H1 (cell line): Measurements from ENCODE around the gene CIITA. TPM values are rescaled to one million over a fixed set of nuclear protein-coding genes. Genes with fewer than 3 reads are reported as not detected.

ENCODE experiments used
- CTCF ChIA-PET: fragments of 300-600 bp; sonication (Branson Sonifier 250); formaldehyde crosslinking; loops from one replicate; lab custom pipeline; 2021; ENCODE audit not compliant: partially characterized antibody; lab: Charles Lee
- POLR2A ChIA-PET: fragments of 300-600 bp; sonication (Branson Sonifier 250); formaldehyde crosslinking; loops from one replicate; lab custom pipeline; 2021; ENCODE audit warnings: inconsistent platforms; ENCODE audit not compliant: partially characterized antibody; lab: Charles Lee
- DNase-seq, 2 experiments: peaks; one replicate each; pipeline versions ENCODE4 v3.0.0 to v3.0.0-alpha.2; 2010 to 2022; ENCODE audit warnings: low spot score in 2 of 2, low read depth in 1 of 2, mixed read lengths in 1 of 2
- FAIRE-seq: peaks from 2 replicates; lab custom pipeline; 2011; peaks lifted over from hg19 to GRCh38; lab: Jason Lieb, UNC
- H2AFZ ChIP-seq: 2 replicates; pipeline ENCODE4 v1.8.1; 2012; ENCODE audit warnings: low read length, inconsistent platforms
- H2AK5ac ChIP-seq: 2 replicates; pipeline ENCODE4 v1.6.1; 2013; ENCODE audit warnings: low read depth, low read length
- H2BK120ac ChIP-seq: replicated peaks from 2 replicates; pipeline ENCODE3; 2013; ENCODE audit warnings: low read depth, low read length, inconsistent platforms
- H2BK12ac ChIP-seq: 2 replicates; pipeline ENCODE4 v1.6.1; 2013; ENCODE audit warnings: low read depth, low read length
- H2BK15ac ChIP-seq: 2 replicates; pipeline ENCODE4 v1.6.1; 2013; ENCODE audit warnings: low read length
- H2BK20ac ChIP-seq: 2 replicates; pipeline ENCODE4 v1.6.1; 2013; ENCODE audit warnings: low read length
- H2BK5ac ChIP-seq: 2 replicates; pipeline ENCODE4 v1.6.1; 2013; ENCODE audit warnings: low read depth, low read length
- H3K14ac ChIP-seq: 2 replicates; pipeline ENCODE4 v1.6.1; 2013; ENCODE audit warnings: inconsistent platforms; ENCODE audit not compliant: insufficient read length
- H3K18ac ChIP-seq: 2 replicates; pipeline ENCODE4 v1.6.1; 2013; ENCODE audit warnings: low read length; ENCODE audit errors: extremely low read depth
- H3K23ac ChIP-seq: 2 replicates; pipeline ENCODE4 v1.6.1; 2013; ENCODE audit warnings: inconsistent platforms; ENCODE audit not compliant: insufficient read length
- H3K23me2 ChIP-seq: 2 replicates; pipeline ENCODE4 v1.6.1; 2013; ENCODE audit warnings: low read depth, low read length
- H3K27ac ChIP-seq: 2 replicates; pipeline ENCODE4 v1.6.1; 2011; ENCODE audit warnings: low read depth, low read length, inconsistent platforms
- H3K27me3 ChIP-seq, 4 experiments: replicated peaks in 1 of 4; 1 replicate in 1 of 4; 2 replicates in 3 of 4; pipeline versions ENCODE4 v1.6.1 to v1.8.1; 2011 to 2013; ENCODE audit warnings: low read length in 3 of 4, mild to moderate bottlenecking in 3 of 4, inconsistent platforms in 2 of 4, mixed read lengths in 2 of 4, moderate library complexity in 1 of 4; ENCODE audit not compliant: control insufficient read depth in 3 of 4, insufficient read depth in 3 of 4; ENCODE audit errors: extremely low read depth in 1 of 4
- H3K36me3 ChIP-seq, 4 experiments: 2 replicates each; pipeline versions ENCODE4 v1.6.1 to v1.8.1; 2011 to 2013; ENCODE audit warnings: mild to moderate bottlenecking in 4 of 4, low read length in 3 of 4, moderate library complexity in 2 of 4, control low read depth in 1 of 4, inconsistent platforms in 1 of 4; ENCODE audit not compliant: insufficient read depth in 4 of 4, control insufficient read depth in 2 of 4
- H3K4ac ChIP-seq: replicated peaks from 2 replicates; pipeline ENCODE3; 2013; ENCODE audit warnings: low read length, low read depth, mixed read lengths, inconsistent platforms; ENCODE audit not compliant: insufficient read length
- H3K4me1 ChIP-seq, 4 experiments: replicated peaks in 1 of 4; 1 replicate in 1 of 4; 2 replicates in 3 of 4; pipeline versions ENCODE4 v1.6.1 to v1.8.1; 2011 to 2013; ENCODE audit warnings: low read length in 3 of 4, inconsistent platforms in 2 of 4, mixed read lengths in 1 of 4; ENCODE audit not compliant: insufficient read depth in 4 of 4, control insufficient read depth in 3 of 4
- H3K4me2 ChIP-seq, 2 experiments: 2 replicates each; pipeline versions ENCODE4 v1.6.1 to v1.8.1; 2011 to 2013; ENCODE audit warnings: low read depth in 2 of 2, low read length in 2 of 2, control low read depth in 1 of 2, inconsistent platforms in 1 of 2, mild to moderate bottlenecking in 1 of 2; ENCODE audit not compliant: insufficient read depth in 1 of 2
- H3K4me3 ChIP-seq, 4 experiments: fragments of 200-600, 300-600 bp in 1 of 4; sonication (generic), shearing (Covaris generic), sonication (Bioruptor Twin) in 1 of 4; 2 replicates each; pipeline versions ENCODE4 v1.5.1 to v1.8.1; 2011 to 2016; ENCODE audit warnings: low read length in 4 of 4, low read depth in 3 of 4, control low read depth in 2 of 4, inconsistent platforms in 2 of 4, mild to moderate bottlenecking in 2 of 4, mixed read lengths in 1 of 4, moderate library complexity in 1 of 4; ENCODE audit not compliant: insufficient read depth in 2 of 4; ENCODE audit errors: extremely low read depth in 1 of 4
- H3K56ac ChIP-seq: replicated peaks from 2 replicates; pipeline ENCODE3; 2013; ENCODE audit warnings: low read depth, mild to moderate bottlenecking, mixed read lengths, low read length, inconsistent platforms; ENCODE audit not compliant: insufficient read length
- H3K79me1 ChIP-seq: 2 replicates; pipeline ENCODE4 v1.6.1; 2013; ENCODE audit warnings: low read depth, low read length, control low read depth
- H3K79me2 ChIP-seq, 2 experiments: 2 replicates each; pipeline versions ENCODE4 v1.6.1 to v1.8.1; 2012 to 2013; ENCODE audit warnings: low read length in 2 of 2, mild to moderate bottlenecking in 2 of 2, inconsistent platforms in 1 of 2; ENCODE audit not compliant: insufficient read depth in 2 of 2, control insufficient read depth in 1 of 2
- H3K9ac ChIP-seq, 4 experiments: replicated peaks in 1 of 4; 1 replicate in 1 of 4; 2 replicates in 3 of 4; pipeline versions ENCODE4 v1.6.1 to v1.8.1; 2011 to 2013; ENCODE audit warnings: low read depth in 3 of 4, low read length in 3 of 4, control low read depth in 2 of 4, mild to moderate bottlenecking in 2 of 4, moderate library complexity in 2 of 4, inconsistent platforms in 1 of 4; ENCODE audit errors: extremely low read depth in 1 of 4
- H3K9me3 ChIP-seq, 2 experiments: 2 replicates each; pipeline versions ENCODE4 v1.6.1 to v1.8.1; 2012 to 2013; ENCODE audit warnings: mild to moderate bottlenecking in 2 of 2, moderate library complexity in 2 of 2, control low read depth in 1 of 2, inconsistent platforms in 1 of 2, low read depth in 1 of 2, low read length in 1 of 2, mixed read lengths in 1 of 2; ENCODE audit not compliant: insufficient read depth in 2 of 2
- H4K20me1 ChIP-seq, 2 experiments: replicated peaks in 1 of 2; 2 replicates each; pipeline versions ENCODE3 to v1.8.1; 2011 to 2013; ENCODE audit warnings: inconsistent platforms in 2 of 2, low read length in 2 of 2, mild to moderate bottlenecking in 1 of 2; ENCODE audit not compliant: insufficient read depth in 2 of 2, control insufficient read depth in 1 of 2
- H4K5ac ChIP-seq: 2 replicates; pipeline ENCODE4 v1.6.1; 2013; ENCODE audit warnings: low read length, low read depth, mixed read lengths, inconsistent platforms; ENCODE audit not compliant: insufficient read length
- H4K8ac ChIP-seq: 2 replicates; pipeline ENCODE4 v1.8.0; 2013; ENCODE audit warnings: mild to moderate bottlenecking, moderate library complexity, low read length, inconsistent platforms; ENCODE audit not compliant: insufficient read depth; ENCODE audit errors: extremely low read depth
- H4K91ac ChIP-seq: replicated peaks from 2 replicates; pipeline ENCODE3; 2013; ENCODE audit warnings: low read length, mixed read lengths, inconsistent platforms; ENCODE audit not compliant: insufficient read length
- KDM4A ChIP-seq: IDR thresholded peaks from one replicate; pipeline ENCODE4 v1.7.1; 2012; ENCODE audit warnings: low read depth, mild to moderate bottlenecking, moderate library complexity, low read length, inconsistent platforms; ENCODE audit not compliant: severe bottlenecking
- RBBP5 ChIP-seq: IDR thresholded peaks from 2 replicates; pipeline ENCODE4 v1.7.1; 2012; ENCODE audit warnings: low read depth, mild to moderate bottlenecking, inconsistent platforms, low read length, moderate library complexity, borderline replicate concordance
- TBP ChIP-seq: IDR thresholded peaks from 2 replicates; pipeline ENCODE4 v1.6.1; 2011; ENCODE audit warnings: low read depth, low read length, improper control_type of control experiment
- WGBS, 2 experiments: shearing (Covaris generic) in 1 of 2; methylation state at CpG; one replicate each; pipeline versions ENCODE4 v1.1.6 to v1.1.7; 2013 to 2015; ENCODE audit warnings: low lambda C conversion rate in 2 of 2, mixed read lengths in 2 of 2, inconsistent platforms in 1 of 2, low coverage in 1 of 2, missing lambda C conversion rate in 1 of 2; ENCODE audit not compliant: insufficient replicate concordance in 2 of 2, insufficient coverage in 1 of 2, insufficient read length in 1 of 2; ENCODE audit errors: extremely low coverage in 1 of 2, missing lambda C conversion rate in 1 of 2; 5-methylcytosine and 5-hydroxymethylcytosine counted together
- polyA plus RNA-seq, 7 experiments: library from polyadenylated mRNA; depleted of rRNA in 3 of 7; stranded (reverse) in 5 of 7; unstranded in 2 of 7; fragments of >200 nt in 5 of 7; fragments of 200-250 nt in 2 of 7; gene quantifications; 1 replicate in 5 of 7; 2 replicates in 1 of 7; 4 replicates in 1 of 7; pipeline versions ENCODE4 v1.2.1 to v1.2.3, GENCODE V29; 2011 to 2013; ENCODE audit warnings: missing spikeins in 2 of 7, mixed read lengths in 2 of 7
- total RNA-seq: library from RNA; stranded (reverse); fragmentation: NEBNext Ultra II Directional; extraction: Animal tissue kit (Norgen Biotek cat#: 25700); gene quantifications from 2 replicates; pipeline ENCODE4 v1.2.1, GENCODE V29; 2021

CIITA gene
- total and polyA plus RNA-seq, 2 of the 8 experiments (the other 6 are each of a cell fraction or from before 2014, with no cell fraction given) = 0.07 to 0.17 TPM

DNA sequence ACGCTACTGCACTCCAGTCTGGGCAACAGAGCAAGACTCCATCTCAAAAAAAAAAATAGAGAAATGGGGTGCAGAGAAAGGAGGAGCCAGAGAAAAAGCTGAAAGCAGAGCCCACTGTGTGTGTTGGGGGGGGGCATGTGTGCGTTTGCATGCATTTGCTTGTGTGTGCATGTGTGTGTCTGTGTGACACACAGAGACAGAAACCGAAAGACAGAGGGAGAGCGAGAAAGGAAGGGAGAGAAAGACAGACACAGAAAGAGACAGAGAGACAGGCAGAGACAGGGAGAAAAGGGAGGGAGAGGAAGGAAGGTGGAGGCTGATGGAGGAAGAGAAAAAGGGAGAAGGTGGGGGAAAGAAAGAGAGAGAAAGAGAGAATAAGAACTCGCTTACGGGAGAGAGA, 9.8 kb upstream of the CIITA start:
- H2BK5ac ChIP-seq = no peak overlapping the region
- DNase-seq (no peak), FAIRE-seq (no peak)
- no peak overlapping the region for H4K8ac ChIP-seq
- H3K36me3 ChIP-seq = no peaks in the 10 kb centered on the region
- no peak overlapping the region for H2AFZ ChIP-seq
- TF ChIP-seq KDM4A (no peak), TBP (no peak), RBBP5 (no peak)
- no peak overlapping the region for H3K9ac ChIP-seq
- POLR2A ChIA-PET = no interaction called here
- H3K4ac ChIP-seq = no peak overlapping the region
- H2BK15ac ChIP-seq = no peak overlapping the region
- no peak overlapping the region for H3K14ac ChIP-seq
- H2BK12ac ChIP-seq = no peak overlapping the region
- CTCF ChIA-PET = interaction anchor here (1.1 kb wide), 1 partner anchor 12 kb away, joined by 4 read pairs; no protein-coding TSS in a partner anchor
- H4K5ac ChIP-seq = no peak overlapping the region
- H3K27ac ChIP-seq = no peak overlapping the region
- H3K4me3 ChIP-seq = no peak overlapping the region
- no peak overlapping the region for H3K4me2 ChIP-seq
- no peak overlapping the region for H3K23ac ChIP-seq
- peaks cover 0 to 2% (median 0%) of the 10 kb centered on the region in 4 experiments; a peak in 1 of 7 replicates for H3K4me1 ChIP-seq
- H4K91ac ChIP-seq = no peak overlapping the region
- H3K27me3 ChIP-seq = no peaks in the 10 kb centered on the region
- H2BK120ac ChIP-seq = no peak overlapping the region
- no peak overlapping the region for H2BK20ac ChIP-seq
- H2AK5ac ChIP-seq = no peak overlapping the region
- no peak overlapping the region for H3K18ac ChIP-seq
- no peak overlapping the region for H3K56ac ChIP-seq
- H4K20me1 ChIP-seq = no peaks in the 10 kb centered on the region
- no peaks in the 10 kb centered on the region; the same call in 1 of the 2 replicates for H3K23me2 ChIP-seq
- H3K79me2 ChIP-seq = no peaks in the 10 kb centered on the region
- H3K9me3 ChIP-seq = no peaks in the 10 kb centered on the region
- WGBS, 2 experiments = 88% methylated on average over 6 of the region's 6 CpGs; no CpG with 5 or more reads in 1 of the 2 experiments
- H3K79me1 ChIP-seq = no peaks in the 10 kb centered on the region
